SK-N-MC (cell line): Measurements from ENCODE around the gene HYAL2.

Experiments used
- DNase-seq: peaks from one replicate; pipeline ENCODE4 v3.0.0-alpha.2; 2011; ENCODE audit warnings: low read depth, low spot score
- H3K27ac ChIP-seq: fragments of 200-600 bp; sonication (generic); 2 replicates; pipeline ENCODE4 v1.5.1; 2016; ENCODE audit warnings: mixed run types
- H3K36me3 ChIP-seq: fragments of 200-600 bp; sonication (generic); 2 replicates; pipeline ENCODE4 v1.6.1; 2017; ENCODE audit warnings: antibody characterized with exemption, low read length, mixed read lengths; ENCODE audit not compliant: insufficient read depth
- H3K4me3 ChIP-seq: fragments of 200-600 bp; sonication (generic); 2 replicates; pipeline ENCODE4 v1.5.1; 2016
- H3K9ac ChIP-seq: fragments of 200-600 bp; sonication (generic); 2 replicates; pipeline ENCODE4 v1.8.0; 2017; ENCODE audit warnings: mixed run types, mixed read lengths; ENCODE audit not compliant: insufficient read length
- H3K9me3 ChIP-seq: fragments of 200-600 bp; sonication (generic); 2 replicates; pipeline ENCODE4 v1.6.1; 2017; ENCODE audit warnings: low read depth, mild to moderate bottlenecking, antibody characterized with exemption, low read length, moderate library complexity, mixed read lengths
- EZH2 ChIP-seq: fragments of 200-600 bp; sonication (generic); IDR thresholded peaks from one replicate; pipeline ENCODE4 v1.6.1; 2017; ENCODE audit warnings: antibody characterized with exemption
- FOXP2 ChIP-seq: optimal IDR thresholded peaks from 2 replicates; pipeline ENCODE3; 2011; ENCODE audit warnings: mild to moderate bottlenecking, moderate library complexity; ENCODE audit not compliant: insufficient read depth; ENCODE audit errors: extremely low read length, control extremely low read depth
- POLR2AphosphoS5 ChIP-seq: IDR thresholded peaks from 2 replicates; pipeline ENCODE4 v1.6.1; 2012; ENCODE audit warnings: mild to moderate bottlenecking, low read depth, low read length, borderline replicate concordance

The HYAL2 gene

GRCh38 chr3:50358911-50359759, 36.6 kb upstream of the HYAL2 start, which contains the start of gene TMEM115:
Gene TMEM115 (minus strand): TSS chr3:50359521. CDS start chr3:50359063, 458 bp downstream.
- Histone ChIP-seq H3K27ac (no peak within 1 kb of the TSS), H3K4me3 (peak within 1 kb of the TSS; percentile 78), H3K9me3 (no peaks in the 10 kb centered on the region), H3K9ac (peak within 1 kb of the TSS; percentile 83), H3K36me3 (no peaks in the 10 kb centered on the region)
- DNase-seq = peak; percentile 83
- TF ChIP-seq POLR2AphosphoS5 (peak; percentile 81), FOXP2 (no peak), EZH2 (no peak)

- no peak overlapping the region for H3K27ac ChIP-seq
- H3K9ac ChIP-seq = peak overlapping the region; percentile 83
- peak overlapping the region; percentile 78 for H3K4me3 ChIP-seq
- TF ChIP-seq EZH2 (no peak), FOXP2 (no peak), POLR2AphosphoS5 (no peak)
- H3K9me3 ChIP-seq = no peaks in the 10 kb centered on the region
- H3K36me3 ChIP-seq = no peaks in the 10 kb centered on the region; the same call in 1 of the 2 replicates
- no peak for DNase-seq
Measured at GRCh38 chr3:50358355-50358910, 35.9 kb upstream of the HYAL2 start.

- no peaks in the 10 kb centered on the region; the same call in 1 of the 2 replicates for H3K36me3 ChIP-seq
- H3K27ac ChIP-seq = no peak overlapping the region
- peak overlapping the region; percentile 78 for H3K4me3 ChIP-seq
- no peaks in the 10 kb centered on the region for H3K9me3 ChIP-seq
- no peak for TF ChIP-seq EZH2
- TF ChIP-seq FOXP2 = no peak
- TF ChIP-seq POLR2AphosphoS5 = no peak
- H3K9ac ChIP-seq = peak overlapping the region; percentile 83
- no peak for DNase-seq
Measured at GRCh38 chr3:50357481-50357880, 34.9 kb upstream of the HYAL2 start.

GRCh38 chr3:50356553-50356952, 34.0 kb upstream of the HYAL2 start:
- no peak for TF ChIP-seq FOXP2
- TF ChIP-seq EZH2 = no peak
- TF ChIP-seq POLR2AphosphoS5 = no peak
- no peaks in the 10 kb centered on the region; the same call in 1 of the 2 replicates for H3K36me3 ChIP-seq
- H3K27ac ChIP-seq = no peak overlapping the region
- no peak for DNase-seq
- no peaks in the 10 kb centered on the region for H3K9me3 ChIP-seq
- no peak overlapping the region for H3K4me3 ChIP-seq
- no peak overlapping the region for H3K9ac ChIP-seq

- no peak for DNase-seq
- Histone ChIP-seq H3K27ac (no peak overlapping the region), H3K36me3 (no peaks in the 10 kb centered on the region; the same call in 1 of the 2 replicates), H3K4me3 (no peak overlapping the region), H3K9me3 (no peaks in the 10 kb centered on the region), H3K9ac (no peak overlapping the region)
- TF ChIP-seq EZH2 (no peak), FOXP2 (no peak), POLR2AphosphoS5 (no peak)
Measured at GRCh38 chr3:50355829-50356552, 33.4 kb upstream of the HYAL2 start.

GRCh38 chr3:50354850-50355249, 32.3 kb upstream of the HYAL2 start:
- H3K36me3 ChIP-seq = no peaks in the 10 kb centered on the region; the same call in 1 of the 2 replicates
- H3K9ac ChIP-seq = no peak overlapping the region
- no peak overlapping the region for H3K27ac ChIP-seq
- no peak for TF ChIP-seq FOXP2
- TF ChIP-seq EZH2 = no peak
- TF ChIP-seq POLR2AphosphoS5 = no peak
- DNase-seq = no peak
- H3K9me3 ChIP-seq = no peaks in the 10 kb centered on the region
- no peak overlapping the region for H3K4me3 ChIP-seq

- H3K9ac ChIP-seq = no peak overlapping the region
- no peaks in the 10 kb centered on the region; the same call in 1 of the 2 replicates for H3K36me3 ChIP-seq
- no peak overlapping the region for H3K27ac ChIP-seq
- no peak for TF ChIP-seq FOXP2
- TF ChIP-seq POLR2AphosphoS5 = no peak
- TF ChIP-seq EZH2 = no peak
- no peak for DNase-seq
- H3K4me3 ChIP-seq = no peak overlapping the region
- no peaks in the 10 kb centered on the region for H3K9me3 ChIP-seq
Measured at GRCh38 chr3:50354186-50354764, 31.7 kb upstream of the HYAL2 start.
